ENCODE data around the gene DOK6.
"Not testable (repeated sequence)": the region's sequence is repeated elsewhere in the genome, so short reads cannot be mapped to it uniquely, and the experiment has no call there.

The DOK6 gene

GRCh38 chr18:69879051-69879450 is 478.4 kb downstream of the DOK6 start:
- DNase-seq = not testable (repeated sequence)

DNA sequence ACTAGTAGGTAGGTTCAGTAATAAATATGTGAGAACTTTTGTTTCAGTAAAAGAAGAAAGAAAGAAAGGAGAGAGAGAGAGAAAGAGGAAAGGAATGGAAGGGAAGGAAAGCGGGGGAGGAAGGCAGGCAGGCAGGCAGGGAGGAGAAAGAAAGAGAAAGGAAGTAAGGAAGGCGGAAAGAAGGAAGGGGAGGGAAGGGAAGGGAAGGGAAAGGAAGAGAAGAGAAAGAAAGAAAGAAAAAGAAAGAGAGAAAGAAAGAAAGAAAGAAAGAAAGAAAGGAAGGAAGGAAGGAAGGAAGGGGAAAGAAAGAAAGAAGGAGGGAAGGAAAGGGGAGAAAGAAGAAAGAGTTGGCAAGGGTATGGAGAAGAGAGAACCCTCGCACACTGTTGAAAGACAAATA is 479.4 kb downstream of the DOK6 start:
- DNase-seq = no peak

DNA sequence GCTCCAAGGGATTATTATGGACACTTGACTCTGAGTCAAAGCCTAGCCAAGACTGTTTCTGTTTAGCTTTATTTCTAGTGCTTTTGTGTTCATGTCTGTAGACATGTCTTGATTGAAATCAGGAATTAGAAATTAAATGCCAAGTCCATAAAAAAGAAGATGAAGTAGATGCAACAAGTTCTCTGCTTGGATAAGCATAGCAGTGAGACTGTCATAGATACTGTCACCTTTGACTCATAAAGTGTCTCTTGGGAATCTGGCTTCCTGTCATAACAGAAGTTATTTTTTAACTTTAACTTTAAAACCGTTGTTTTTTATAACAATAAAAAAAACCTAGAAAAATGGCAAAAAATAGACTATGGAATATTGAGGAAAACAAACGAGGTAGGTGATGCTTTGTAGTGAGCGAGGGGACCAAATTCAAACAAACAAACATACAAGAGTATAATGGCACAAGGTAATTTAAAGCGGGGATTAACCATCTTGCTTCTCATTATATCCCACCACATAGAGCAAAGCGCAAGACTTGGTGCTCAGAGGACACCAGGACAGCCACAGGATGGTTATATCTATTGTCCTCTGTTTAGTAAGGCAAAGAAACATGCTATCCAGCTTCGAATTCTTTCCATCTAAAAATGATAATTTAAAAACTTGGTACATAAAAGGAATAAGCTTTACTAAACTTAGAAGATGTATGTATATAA is 482.4 kb downstream of the DOK6 start:
- DNase-seq = no peak

- no peak for DNase-seq
These were observed 483.1 kb downstream of the DOK6 start for GRCh38 chr18:69883781-69884180.

DNA sequence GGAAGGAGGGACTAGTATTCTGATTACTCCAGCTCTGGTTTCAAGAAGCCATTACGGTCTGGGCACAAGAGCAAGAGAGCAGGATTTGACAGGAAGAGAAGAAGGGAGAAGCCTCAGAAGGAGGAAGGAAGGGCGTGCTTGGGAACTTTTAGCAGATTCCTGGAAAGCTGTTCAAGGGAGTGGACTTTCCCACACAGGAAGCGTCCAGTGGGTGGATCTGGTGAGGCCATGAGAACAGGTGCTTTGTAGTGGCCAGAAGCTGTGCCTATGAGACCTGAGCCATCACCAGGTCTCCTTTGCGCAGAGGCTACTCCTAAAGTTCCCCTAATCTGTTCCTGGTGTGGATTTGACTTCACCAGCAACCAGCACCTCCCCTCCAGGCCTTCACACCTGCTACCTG is 484.7 kb downstream of the DOK6 start:
- DNase-seq = no peak

DNA sequence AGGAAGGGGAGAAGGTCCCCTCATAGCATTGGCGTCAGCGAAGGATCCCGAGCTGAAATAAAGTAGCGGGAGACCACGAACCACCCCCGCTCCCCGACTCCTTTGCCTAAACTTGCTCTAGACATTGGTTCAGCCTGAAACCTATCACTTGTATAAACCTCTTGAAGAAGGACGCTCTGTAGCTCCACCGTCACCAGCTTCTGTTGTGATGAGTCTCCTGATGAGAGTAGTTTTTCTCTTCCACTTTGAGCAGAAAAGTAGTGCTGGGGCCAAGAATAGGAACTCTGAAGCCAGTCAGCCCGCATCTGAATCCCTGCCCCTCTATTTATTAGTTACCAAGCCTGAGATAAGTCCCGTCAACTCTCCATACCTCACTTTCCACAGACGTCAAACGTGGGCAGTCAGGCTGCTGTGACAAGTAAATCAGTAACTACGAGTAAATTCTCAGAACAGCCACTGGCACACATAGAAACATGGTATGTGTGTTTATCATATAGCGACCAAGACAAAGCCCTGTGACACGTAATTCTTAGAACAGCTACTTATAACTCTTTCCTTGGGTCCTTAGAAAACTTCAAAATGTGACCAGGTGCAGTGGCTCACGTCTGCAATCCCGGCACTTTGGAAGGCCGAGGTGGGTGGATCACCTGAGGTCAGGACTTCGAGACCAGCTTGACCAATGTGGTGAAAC is 485.3 kb downstream of the DOK6 start:
- no peak for DNase-seq

DNA sequence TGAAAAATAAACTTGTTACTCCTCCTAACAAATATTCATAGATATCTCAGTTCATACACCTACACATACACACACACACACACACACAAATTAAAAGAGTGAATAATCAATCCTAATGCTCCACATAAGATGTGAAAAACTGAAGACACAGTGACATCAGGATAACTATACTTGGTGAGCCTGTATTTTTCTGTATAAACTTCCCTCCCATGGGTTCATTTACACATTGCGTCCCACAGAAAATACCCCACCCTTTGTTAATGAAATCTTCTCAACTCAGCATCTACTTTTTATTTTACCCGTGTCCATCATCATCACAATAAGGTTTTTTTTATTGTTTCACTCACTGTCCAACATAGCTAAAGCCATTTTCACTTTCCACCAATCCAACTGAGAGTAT is 486.6 kb downstream of the DOK6 start:
- DNase-seq = no peak

DNA sequence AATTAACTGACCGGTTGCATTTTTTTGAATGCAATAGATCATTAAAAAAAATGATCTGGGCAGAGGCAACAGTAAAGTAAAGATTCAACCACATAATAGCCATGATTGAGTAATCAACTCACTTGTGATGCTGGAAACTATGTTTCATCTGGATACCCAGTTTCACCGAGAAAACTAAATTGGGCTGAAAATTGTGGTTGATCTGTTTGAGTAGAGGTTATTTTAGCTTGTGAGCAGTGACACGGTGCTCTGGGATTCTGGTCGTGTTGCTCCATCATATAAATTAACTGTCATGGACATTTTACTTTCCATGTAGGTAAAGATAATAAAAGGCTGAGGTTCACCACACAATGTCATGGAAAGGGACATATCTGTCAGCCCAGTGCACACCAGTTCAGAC is 488.3 kb downstream of the DOK6 start:
- DNase-seq = no peak

- no peak for DNase-seq
These were observed 489.9 kb downstream of the DOK6 start for GRCh38 chr18:69890558-69890957.

- DNase-seq = no peak
These were observed 493.8 kb downstream of the DOK6 start for GRCh38 chr18:69894467-69894866.

GRCh38 chr18:69895066-69896047 is 494.7 kb downstream of the DOK6 start:
- no peak for DNase-seq

GRCh38 chr18:69897397-69898108 is 496.9 kb downstream of the DOK6 start:
- DNase-seq = no peak

DNA sequence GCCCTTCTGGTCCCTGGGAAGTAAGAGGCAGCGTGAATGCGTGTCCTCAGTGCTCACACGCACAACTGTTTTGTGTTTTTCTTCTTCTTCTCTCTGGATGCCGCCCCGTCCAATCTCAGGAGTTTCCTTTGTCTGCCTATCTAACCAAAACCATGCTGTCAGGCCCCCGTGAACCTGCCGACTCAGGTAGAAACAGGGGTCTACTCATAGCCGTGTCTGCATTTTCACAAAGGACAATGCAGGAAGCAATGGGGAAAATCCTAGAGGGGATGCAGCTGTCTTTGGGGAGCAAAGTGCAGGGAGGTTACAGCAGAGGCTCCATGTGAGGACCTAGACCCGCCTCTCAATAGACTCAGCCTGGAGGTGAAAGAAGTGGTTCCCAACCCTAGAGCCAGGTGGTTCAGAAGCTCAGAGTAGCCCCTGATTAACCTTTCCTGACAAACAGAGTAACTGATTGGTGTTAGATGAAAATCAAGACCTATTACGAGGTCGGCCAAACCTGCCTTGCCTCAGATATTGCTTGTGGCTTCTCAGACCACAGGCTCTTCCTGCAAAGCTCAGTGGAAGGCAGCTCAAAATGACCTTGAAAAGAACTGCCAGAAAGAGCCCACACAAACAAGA is 497.7 kb downstream of the DOK6 start:
- no peak for DNase-seq
